ENCODE data around the gene NOL4L.

NOL4L gene

GRCh38 chr20:32611286-32611685 lies 26.2 kb upstream of the NOL4L start:
- Histone ChIP-seq H3K4me1 (ENCODE audit: control insufficient read depth, insufficient read depth, low read length) (no peaks in the 10 kb centered on the region), H3K9me3 (ENCODE audit: control insufficient read depth, insufficient read depth, low read length) (no peaks in the 10 kb centered on the region), H3K36me3 (ENCODE audit: control insufficient read depth, insufficient read depth, low read length) (no peaks in the 10 kb centered on the region), H3K9ac (ENCODE audit: low read depth, low read length) (no peak overlapping the region), H3K4me3 (ENCODE audit: low read depth, low read length) (no peak overlapping the region), H3K27me3 (ENCODE audit: control insufficient read depth, insufficient read depth, low read length) (peaks cover 3% of the 10 kb centered on the region)

GRCh38 chr20:32610472-32611218 lies 25.5 kb upstream of the NOL4L start:
- Histone ChIP-seq H3K4me1 (ENCODE audit: control insufficient read depth, insufficient read depth, low read length) (no peaks in the 10 kb centered on the region), H3K9ac (ENCODE audit: low read depth, low read length) (no peak overlapping the region), H3K4me3 (ENCODE audit: low read depth, low read length) (no peak overlapping the region), H3K27me3 (ENCODE audit: control insufficient read depth, insufficient read depth, low read length) (peaks cover 3% of the 10 kb centered on the region), H3K9me3 (ENCODE audit: control insufficient read depth, insufficient read depth, low read length) (no peaks in the 10 kb centered on the region), H3K36me3 (ENCODE audit: control insufficient read depth, insufficient read depth, low read length) (no peaks in the 10 kb centered on the region)

- no peaks in the 10 kb centered on the region for H3K4me1 ChIP-seq (ENCODE audit: control insufficient read depth, insufficient read depth, low read length)
- H3K4me3 ChIP-seq (ENCODE audit: low read depth, low read length) = no peak overlapping the region
- H3K9ac ChIP-seq (ENCODE audit: low read depth, low read length) = no peak overlapping the region
- no peaks in the 10 kb centered on the region for H3K9me3 ChIP-seq (ENCODE audit: control insufficient read depth, insufficient read depth, low read length)
- H3K36me3 ChIP-seq (ENCODE audit: control insufficient read depth, insufficient read depth, low read length) = no peaks in the 10 kb centered on the region
- H3K27me3 ChIP-seq (ENCODE audit: control insufficient read depth, insufficient read depth, low read length) = peaks cover 3% of the 10 kb centered on the region
Measured at GRCh38 chr20:32609993-32610392, 24.9 kb upstream of the NOL4L start.

- peaks cover 3% of the 10 kb centered on the region for H3K27me3 ChIP-seq (ENCODE audit: control insufficient read depth, insufficient read depth, low read length)
- H3K36me3 ChIP-seq (ENCODE audit: control insufficient read depth, insufficient read depth, low read length) = no peaks in the 10 kb centered on the region
- H3K9ac ChIP-seq (ENCODE audit: low read depth, low read length) = no peak overlapping the region
- no peaks in the 10 kb centered on the region for H3K9me3 ChIP-seq (ENCODE audit: control insufficient read depth, insufficient read depth, low read length)
- no peaks in the 10 kb centered on the region for H3K4me1 ChIP-seq (ENCODE audit: control insufficient read depth, insufficient read depth, low read length)
- H3K4me3 ChIP-seq (ENCODE audit: low read depth, low read length) = no peak overlapping the region
Measured at GRCh38 chr20:32609111-32609773, 24.1 kb upstream of the NOL4L start.

- Histone ChIP-seq H3K4me1 (ENCODE audit: control insufficient read depth, insufficient read depth, low read length) (no peaks in the 10 kb centered on the region), H3K4me3 (ENCODE audit: low read depth, low read length) (no peak overlapping the region), H3K9ac (ENCODE audit: low read depth, low read length) (no peak overlapping the region), H3K36me3 (ENCODE audit: control insufficient read depth, insufficient read depth, low read length) (no peaks in the 10 kb centered on the region), H3K27me3 (ENCODE audit: control insufficient read depth, insufficient read depth, low read length) (peaks cover 3% of the 10 kb centered on the region), H3K9me3 (ENCODE audit: control insufficient read depth, insufficient read depth, low read length) (no peaks in the 10 kb centered on the region)
Measured at GRCh38 chr20:32608664-32609015, 23.5 kb upstream of the NOL4L start.

GRCh38 chr20:32607727-32608663 lies 22.9 kb upstream of the NOL4L start:
- Histone ChIP-seq H3K4me1 (ENCODE audit: control insufficient read depth, insufficient read depth, low read length) (no peaks in the 10 kb centered on the region), H3K9ac (ENCODE audit: low read depth, low read length) (no peak overlapping the region), H3K36me3 (ENCODE audit: control insufficient read depth, insufficient read depth, low read length) (no peaks in the 10 kb centered on the region), H3K27me3 (ENCODE audit: control insufficient read depth, insufficient read depth, low read length) (peaks cover 3% of the 10 kb centered on the region), H3K9me3 (ENCODE audit: control insufficient read depth, insufficient read depth, low read length) (no peaks in the 10 kb centered on the region), H3K4me3 (ENCODE audit: low read depth, low read length) (no peak overlapping the region)

GRCh38 chr20:32607324-32607723 lies 22.2 kb upstream of the NOL4L start:
- H3K36me3 ChIP-seq (ENCODE audit: control insufficient read depth, insufficient read depth, low read length) = no peaks in the 10 kb centered on the region
- H3K9me3 ChIP-seq (ENCODE audit: control insufficient read depth, insufficient read depth, low read length) = no peaks in the 10 kb centered on the region
- H3K9ac ChIP-seq (ENCODE audit: low read depth, low read length) = no peak overlapping the region
- H3K4me3 ChIP-seq (ENCODE audit: low read depth, low read length) = no peak overlapping the region
- H3K4me1 ChIP-seq (ENCODE audit: control insufficient read depth, insufficient read depth, low read length) = no peaks in the 10 kb centered on the region
- H3K27me3 ChIP-seq (ENCODE audit: control insufficient read depth, insufficient read depth, low read length) = peaks cover 3% of the 10 kb centered on the region

- Histone ChIP-seq H3K36me3 (ENCODE audit: control insufficient read depth, insufficient read depth, low read length) (no peaks in the 10 kb centered on the region), H3K4me3 (ENCODE audit: low read depth, low read length) (no peak overlapping the region), H3K9ac (ENCODE audit: low read depth, low read length) (no peak overlapping the region), H3K9me3 (ENCODE audit: control insufficient read depth, insufficient read depth, low read length) (no peaks in the 10 kb centered on the region), H3K27me3 (ENCODE audit: control insufficient read depth, insufficient read depth, low read length) (peaks cover 3% of the 10 kb centered on the region), H3K4me1 (ENCODE audit: control insufficient read depth, insufficient read depth, low read length) (no peaks in the 10 kb centered on the region)
Measured at GRCh38 chr20:32606790-32607189, 21.7 kb upstream of the NOL4L start.

- Histone ChIP-seq H3K4me1 (ENCODE audit: control insufficient read depth, insufficient read depth, low read length) (no peaks in the 10 kb centered on the region), H3K9me3 (ENCODE audit: control insufficient read depth, insufficient read depth, low read length) (no peaks in the 10 kb centered on the region), H3K36me3 (ENCODE audit: control insufficient read depth, insufficient read depth, low read length) (no peaks in the 10 kb centered on the region), H3K4me3 (ENCODE audit: low read depth, low read length) (no peak overlapping the region), H3K27me3 (ENCODE audit: control insufficient read depth, insufficient read depth, low read length) (peaks cover 3% of the 10 kb centered on the region), H3K9ac (ENCODE audit: low read depth, low read length) (no peak overlapping the region)
Measured at GRCh38 chr20:32606107-32606506, 21.0 kb upstream of the NOL4L start.

- no peak overlapping the region for H3K4me3 ChIP-seq (ENCODE audit: low read depth, low read length)
- no peaks in the 10 kb centered on the region for H3K9me3 ChIP-seq (ENCODE audit: control insufficient read depth, insufficient read depth, low read length)
- no peaks in the 10 kb centered on the region for H3K36me3 ChIP-seq (ENCODE audit: control insufficient read depth, insufficient read depth, low read length)
- peaks cover 3% of the 10 kb centered on the region for H3K27me3 ChIP-seq (ENCODE audit: control insufficient read depth, insufficient read depth, low read length)
- no peak overlapping the region for H3K9ac ChIP-seq (ENCODE audit: low read depth, low read length)
- no peaks in the 10 kb centered on the region for H3K4me1 ChIP-seq (ENCODE audit: control insufficient read depth, insufficient read depth, low read length)
Measured at GRCh38 chr20:32605167-32605656, 20.1 kb upstream of the NOL4L start.

- Histone ChIP-seq H3K4me3 (ENCODE audit: low read depth, low read length) (no peak overlapping the region), H3K9ac (ENCODE audit: low read depth, low read length) (no peak overlapping the region), H3K9me3 (ENCODE audit: control insufficient read depth, insufficient read depth, low read length) (no peaks in the 10 kb centered on the region), H3K27me3 (ENCODE audit: control insufficient read depth, insufficient read depth, low read length) (peaks cover 3% of the 10 kb centered on the region), H3K4me1 (ENCODE audit: control insufficient read depth, insufficient read depth, low read length) (no peaks in the 10 kb centered on the region), H3K36me3 (ENCODE audit: control insufficient read depth, insufficient read depth, low read length) (no peaks in the 10 kb centered on the region)
Measured at GRCh38 chr20:32603046-32603726, 18.1 kb upstream of the NOL4L start.

Measured in iPS-15b (cell line).